LNCAP (cell line): ENCODE results near the gene ARHGDIA.

Source experiments
- TF ChIP-seq, protein P1 (sequence below): fragments of 450-650 bp; IDR thresholded peaks from 2 replicates; pipeline ENCODE4 v1.5.1; 2017; ENCODE audit warnings: mild to moderate bottlenecking

ARHGDIA gene

DNA sequence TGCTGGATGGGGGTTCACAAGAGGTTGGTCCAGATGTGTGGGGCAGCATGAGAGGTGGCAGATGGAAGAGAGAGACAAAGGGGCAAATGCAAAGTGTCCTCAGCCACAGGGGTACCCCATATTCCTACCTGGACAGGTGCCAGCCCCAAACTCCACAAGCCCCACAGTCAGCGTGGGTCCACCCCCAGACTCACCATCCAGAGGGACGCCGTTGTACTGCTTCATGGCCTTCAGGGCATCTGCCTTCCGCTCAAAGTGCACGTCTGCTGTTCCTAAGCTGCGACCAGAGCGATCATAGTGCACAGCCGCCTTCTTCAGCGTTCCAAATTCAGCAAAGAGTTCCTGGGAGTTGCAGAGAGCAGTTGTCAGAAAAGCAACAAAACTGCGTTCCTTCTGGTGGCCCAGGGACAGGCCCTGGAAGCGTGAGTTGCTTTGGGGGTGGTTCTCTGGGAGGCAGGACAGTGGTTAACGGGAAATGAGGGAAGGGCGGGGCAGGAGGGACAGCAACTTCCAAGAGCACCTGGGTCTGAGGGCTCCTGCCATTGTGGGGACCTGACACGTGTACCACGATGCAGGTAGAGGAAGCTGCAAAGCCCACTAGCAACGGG is 18.0 kb upstream of the ARHGDIA start:
- TF ChIP-seq, protein P1, sequence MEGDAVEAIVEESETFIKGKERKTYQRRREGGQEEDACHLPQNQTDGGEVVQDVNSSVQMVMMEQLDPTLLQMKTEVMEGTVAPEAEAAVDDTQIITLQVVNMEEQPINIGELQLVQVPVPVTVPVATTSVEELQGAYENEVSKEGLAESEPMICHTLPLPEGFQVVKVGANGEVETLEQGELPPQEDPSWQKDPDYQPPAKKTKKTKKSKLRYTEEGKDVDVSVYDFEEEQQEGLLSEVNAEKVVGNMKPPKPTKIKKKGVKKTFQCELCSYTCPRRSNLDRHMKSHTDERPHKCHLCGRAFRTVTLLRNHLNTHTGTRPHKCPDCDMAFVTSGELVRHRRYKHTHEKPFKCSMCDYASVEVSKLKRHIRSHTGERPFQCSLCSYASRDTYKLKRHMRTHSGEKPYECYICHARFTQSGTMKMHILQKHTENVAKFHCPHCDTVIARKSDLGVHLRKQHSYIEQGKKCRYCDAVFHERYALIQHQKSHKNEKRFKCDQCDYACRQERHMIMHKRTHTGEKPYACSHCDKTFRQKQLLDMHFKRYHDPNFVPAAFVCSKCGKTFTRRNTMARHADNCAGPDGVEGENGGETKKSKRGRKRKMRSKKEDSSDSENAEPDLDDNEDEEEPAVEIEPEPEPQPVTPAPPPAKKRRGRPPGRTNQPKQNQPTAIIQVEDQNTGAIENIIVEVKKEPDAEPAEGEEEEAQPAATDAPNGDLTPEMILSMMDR: no peak

DNA sequence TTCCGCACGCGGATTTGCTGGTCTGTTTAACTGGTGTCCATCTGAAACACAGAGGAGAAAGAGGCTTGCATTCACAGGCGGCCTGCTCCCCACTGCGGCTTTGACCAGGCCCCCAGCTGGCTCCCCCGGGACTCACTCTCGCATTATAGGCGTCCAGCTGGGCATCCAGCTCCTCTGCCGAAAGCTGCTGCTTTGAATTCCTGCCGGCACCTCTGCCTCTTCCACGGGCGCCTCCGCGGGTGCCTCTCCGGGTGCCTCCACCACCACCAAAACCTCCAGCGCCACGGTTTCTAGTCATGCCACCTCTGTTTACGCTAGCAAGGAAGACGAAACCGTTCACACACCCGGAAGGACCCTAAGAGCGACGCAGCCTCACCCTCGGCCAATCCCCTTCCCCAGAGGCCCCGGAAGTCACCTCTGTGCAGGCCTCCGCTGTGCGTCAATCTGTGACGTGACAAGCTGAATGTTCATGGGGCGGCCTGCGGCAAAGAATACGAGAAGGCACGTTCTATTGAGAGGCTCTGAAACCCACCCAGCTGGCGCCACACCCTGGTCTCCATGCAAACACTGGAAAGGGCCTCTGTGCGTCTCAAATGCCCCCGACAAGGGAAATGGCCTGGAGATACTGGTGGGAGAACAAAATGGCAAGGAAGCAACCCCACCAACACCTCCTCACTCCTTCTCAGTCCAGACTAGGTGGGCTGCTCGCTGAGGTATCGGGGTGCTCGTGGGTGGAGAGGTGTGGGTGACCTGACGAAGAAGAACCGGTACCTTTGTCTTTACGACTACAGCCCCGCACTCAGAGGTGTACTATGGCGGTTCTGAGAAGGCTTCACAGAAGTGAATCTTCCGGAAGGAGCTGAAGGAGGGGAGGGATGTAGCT is 17.2 kb upstream of the ARHGDIA start:
- TF ChIP-seq, protein P1: no peak

DNA sequence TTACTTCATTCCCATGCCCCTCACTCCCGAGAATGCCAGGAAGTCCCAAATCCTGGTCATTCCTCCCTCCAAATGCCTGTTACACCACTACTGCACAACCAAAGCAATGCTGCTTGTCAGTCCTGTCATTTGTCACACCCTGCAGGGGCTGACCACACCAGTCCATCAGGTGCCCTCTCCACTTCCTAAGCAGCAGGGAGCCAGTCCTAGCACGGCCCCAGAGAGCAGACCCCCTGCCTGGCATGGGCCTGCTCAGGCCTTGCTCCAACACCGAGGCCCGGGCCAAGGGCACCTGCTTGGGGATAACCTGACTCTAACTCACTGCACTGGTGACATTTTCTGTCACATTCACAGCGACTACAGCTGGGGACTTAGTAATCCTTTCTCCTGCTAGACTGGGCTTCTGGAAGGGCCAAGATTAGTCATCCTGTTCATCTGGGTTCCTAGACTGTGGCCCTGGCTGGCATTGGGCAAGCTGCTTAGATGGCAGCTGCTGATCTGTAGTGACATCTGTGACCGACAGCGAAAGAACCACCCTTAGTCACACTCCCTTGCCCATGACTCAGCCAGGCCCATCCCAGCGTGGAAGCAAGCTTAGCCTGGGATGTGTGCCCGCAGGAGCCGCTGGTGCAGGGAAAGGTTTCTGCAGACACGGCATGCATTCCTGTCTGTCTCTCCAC is 14.9 kb upstream of the ARHGDIA start:
- TF ChIP-seq, protein P1: no peak

DNA sequence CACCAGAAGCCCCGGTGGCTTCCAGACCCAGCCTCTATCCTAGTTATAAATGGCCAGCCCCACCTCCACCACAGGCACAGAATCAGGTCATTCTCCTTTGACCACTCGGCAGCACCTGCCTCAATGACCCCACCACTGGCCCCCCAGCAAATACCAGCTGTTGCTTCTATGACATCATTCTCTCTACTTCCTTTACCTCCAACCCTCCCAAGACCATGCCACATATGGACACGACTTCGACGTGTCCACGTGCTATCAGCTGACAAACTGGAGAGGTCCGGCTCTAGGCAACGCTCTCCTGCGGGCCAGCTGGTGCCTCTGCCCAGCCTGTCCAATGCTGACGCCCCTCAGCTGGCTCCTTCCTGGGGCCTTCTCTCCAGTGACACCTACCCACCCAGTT is 14.3 kb upstream of the ARHGDIA start:
- TF ChIP-seq, protein P1: no peak

DNA sequence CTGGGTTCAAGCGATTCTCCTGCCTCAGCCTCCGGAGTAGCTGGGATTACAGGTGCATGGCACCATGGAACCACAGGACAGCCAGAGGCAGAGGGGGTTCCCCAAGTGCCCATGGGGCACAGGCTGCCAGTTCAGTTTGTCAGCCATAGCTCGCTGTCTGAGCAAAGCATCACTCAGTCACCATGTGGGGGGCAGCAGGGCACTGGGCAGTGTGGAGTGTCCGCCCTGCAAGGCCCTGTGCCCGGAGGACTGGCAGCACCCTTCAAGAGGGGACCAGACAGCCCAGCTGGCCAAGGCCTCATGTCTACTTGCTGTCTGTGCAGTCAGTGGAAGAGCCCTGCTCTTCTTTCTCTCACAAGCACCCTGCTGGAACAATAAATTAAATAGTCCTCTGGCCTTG is 13.8 kb upstream of the ARHGDIA start:
- TF ChIP-seq, protein P1: no peak

DNA sequence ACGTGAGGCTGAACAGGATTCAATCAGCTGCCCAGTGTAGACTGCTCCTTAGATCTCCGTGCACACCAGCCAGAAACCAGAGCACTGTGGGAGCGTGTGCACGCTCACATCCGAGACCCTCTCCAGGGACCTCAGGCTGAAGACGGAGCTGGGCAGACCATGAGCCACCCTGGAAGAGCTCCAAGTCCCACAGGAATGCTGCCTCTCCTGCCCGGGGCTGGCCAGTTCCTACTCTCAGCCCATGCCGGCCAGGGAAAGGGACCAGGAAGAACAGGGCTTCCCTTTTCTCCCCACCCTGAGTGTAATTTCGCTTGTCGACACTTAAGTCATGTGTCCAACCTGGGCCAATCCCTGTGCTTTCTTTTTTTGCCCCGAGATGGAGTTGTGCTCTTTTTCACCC is 13.4 kb upstream of the ARHGDIA start:
- TF ChIP-seq, protein P1: no peak

DNA sequence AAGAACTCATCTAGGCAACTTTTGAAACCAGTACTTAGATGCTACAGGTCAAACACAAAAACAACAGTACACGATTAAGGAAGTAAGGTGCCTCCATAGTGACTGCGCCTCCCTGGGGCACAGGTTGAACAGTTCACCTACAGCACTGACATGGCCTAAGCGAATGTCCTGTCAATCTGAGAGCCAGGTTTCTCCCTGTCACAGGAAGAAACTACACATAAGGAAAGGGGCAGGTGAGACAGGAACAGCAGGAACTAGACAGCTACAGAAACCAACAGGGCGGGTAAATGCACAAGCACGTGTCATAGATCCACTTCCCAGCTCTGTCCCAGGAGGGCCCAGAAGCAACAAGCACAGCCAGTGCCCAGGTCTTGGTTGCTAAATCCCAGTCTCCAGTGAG is 8.0 kb upstream of the ARHGDIA start:
- TF ChIP-seq, protein P1: no peak
